Measurements from ENCODE around the gene VPS11. TPM values are rescaled to one million over a fixed set of nuclear protein-coding genes. Genes with fewer than 3 reads are reported as not detected.

VPS11 gene
- total RNA-seq, 1 donor from 2014 or later: 37.2 TPM

DNA sequence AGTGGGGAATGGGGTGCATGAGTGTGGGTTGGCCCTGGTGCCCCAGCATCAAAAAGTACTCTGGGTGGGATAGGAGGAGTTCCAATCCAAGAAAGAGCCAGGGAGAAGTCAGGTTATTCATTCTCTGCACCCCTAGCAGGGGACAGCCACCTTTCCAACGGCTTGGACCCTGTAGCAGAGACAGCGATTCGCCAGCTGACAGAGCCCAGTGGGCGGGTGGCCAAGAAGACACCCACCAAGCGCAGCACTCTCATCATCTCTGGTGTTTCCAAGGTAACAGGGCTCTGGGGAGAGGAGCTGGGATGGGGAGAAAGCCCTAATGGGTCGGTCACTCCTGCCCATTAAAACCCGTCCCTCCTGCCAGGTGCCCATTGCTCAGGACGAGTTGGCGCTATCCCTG, 46.1 kb downstream of the VPS11 start:
- intact Hi-C loops (cut with DNase I): no loop called here
- no peak for ATAC-seq
- no peak for DNase-seq (ENCODE audit: low spot score)

DNA sequence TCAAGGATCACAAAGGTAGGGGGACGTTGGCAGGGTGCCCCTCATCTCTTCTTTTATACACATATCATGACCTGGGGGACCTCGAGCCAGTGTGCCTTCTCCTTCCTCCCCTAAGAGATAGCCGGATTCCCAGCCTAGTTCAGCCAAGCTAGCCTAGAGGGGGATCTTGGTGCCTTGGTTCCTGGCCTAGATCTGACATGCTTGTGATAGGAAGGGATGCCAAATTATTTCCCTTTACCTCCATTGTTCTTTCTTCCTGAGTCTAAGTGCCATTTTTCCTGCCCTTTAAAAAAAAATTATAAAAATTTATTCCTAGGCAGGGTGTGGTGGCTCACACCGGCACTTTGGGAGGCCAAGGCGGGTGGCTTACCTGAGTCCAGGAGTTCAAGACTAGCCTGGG, 46.7 kb downstream of the VPS11 start:
- intact Hi-C loops (cut with DNase I): no loop called here
- ATAC-seq: no peak
- no peak for DNase-seq (ENCODE audit: low spot score)

DNA sequence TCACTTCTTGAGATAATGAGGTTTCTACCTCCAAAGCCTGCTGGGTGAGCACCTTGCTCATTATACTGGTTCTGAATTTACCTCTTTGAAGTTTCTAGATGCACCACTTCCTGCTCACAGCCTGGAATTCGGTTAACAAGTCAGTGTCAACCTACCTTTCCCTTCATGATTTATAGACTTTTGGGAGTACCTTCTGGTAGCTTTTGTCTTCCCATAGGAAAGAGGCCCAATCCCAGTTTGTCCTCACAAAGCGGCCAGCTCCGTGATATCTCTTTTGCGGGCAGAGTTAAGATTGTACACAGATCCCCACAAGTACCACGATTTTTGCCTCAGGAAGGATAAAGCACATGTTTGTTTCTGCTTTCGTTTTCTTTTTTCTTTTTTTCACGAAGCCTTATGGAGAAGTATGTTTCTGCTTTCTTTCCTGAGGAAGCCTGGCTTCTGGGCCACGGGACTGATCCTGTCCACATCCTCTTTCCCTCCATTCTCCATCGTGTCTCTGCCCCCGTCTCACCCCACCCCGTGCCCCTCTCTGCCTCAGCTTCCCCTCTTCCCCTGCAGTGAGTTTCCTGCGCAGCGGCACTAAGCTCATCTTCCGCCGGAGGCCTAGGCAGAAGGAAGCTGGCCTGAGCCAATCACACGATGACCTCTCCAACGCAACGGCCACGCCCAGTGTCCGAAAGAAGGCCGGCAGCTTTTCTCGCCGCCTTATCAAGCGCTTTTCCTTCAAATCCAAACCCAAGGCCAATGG, 48.0 kb downstream of the VPS11 start:
- intact Hi-C loops (cut with DNase I): no loop called here
- DNase-seq (ENCODE audit: low spot score): no peak
- ATAC-seq: peak; percentile 75

DNA sequence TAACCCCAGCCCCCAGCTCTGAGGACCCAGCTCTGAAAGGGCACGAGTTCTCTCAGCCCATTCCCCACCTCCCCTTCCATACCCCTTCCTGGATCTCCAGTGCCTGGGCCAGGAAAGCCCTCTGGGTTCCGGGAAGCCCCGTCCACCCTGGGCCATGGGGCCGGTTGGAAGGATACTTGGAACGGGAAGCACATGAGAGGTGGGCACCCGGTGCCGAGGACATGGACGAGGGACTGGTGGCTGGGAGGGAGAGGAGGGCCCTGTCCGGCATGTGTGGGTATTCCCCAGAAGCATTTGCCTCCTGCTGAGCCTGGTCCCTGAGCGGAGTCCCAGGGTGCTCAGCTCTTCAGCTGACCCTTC, 48.6 kb downstream of the VPS11 start:
- ATAC-seq: no peak

DNA sequence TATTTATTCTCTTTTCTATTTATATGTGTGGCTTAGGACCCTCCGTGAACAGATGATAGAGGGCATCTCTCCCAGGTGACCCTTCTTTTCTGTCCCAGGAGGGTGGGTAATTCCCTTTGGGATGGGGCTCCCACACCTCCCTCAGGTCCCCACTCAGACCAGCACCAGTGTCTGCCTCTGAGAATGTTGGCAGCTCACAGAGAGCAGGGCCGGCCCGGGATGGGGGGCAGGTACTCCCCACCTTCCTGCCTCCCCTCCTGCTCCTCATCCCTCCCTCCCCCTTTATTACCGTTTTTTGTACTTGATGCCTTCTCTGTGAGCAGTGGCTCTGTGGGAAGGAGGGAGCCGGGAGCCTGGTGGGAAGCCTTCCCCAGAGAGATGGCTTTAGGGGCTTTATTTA, 49.0 kb downstream of the VPS11 start:
- ATAC-seq (no peak), DNase-seq (ENCODE audit: low spot score) (no peak)
- intact Hi-C loops (cut with DNase I): no loop called here

More for the DNA sequence above, 48.6 kb downstream of the VPS11 start:
- intact Hi-C loops (cut with DNase I): no loop called here
- DNase-seq (ENCODE audit: low spot score): no peak

DNA sequence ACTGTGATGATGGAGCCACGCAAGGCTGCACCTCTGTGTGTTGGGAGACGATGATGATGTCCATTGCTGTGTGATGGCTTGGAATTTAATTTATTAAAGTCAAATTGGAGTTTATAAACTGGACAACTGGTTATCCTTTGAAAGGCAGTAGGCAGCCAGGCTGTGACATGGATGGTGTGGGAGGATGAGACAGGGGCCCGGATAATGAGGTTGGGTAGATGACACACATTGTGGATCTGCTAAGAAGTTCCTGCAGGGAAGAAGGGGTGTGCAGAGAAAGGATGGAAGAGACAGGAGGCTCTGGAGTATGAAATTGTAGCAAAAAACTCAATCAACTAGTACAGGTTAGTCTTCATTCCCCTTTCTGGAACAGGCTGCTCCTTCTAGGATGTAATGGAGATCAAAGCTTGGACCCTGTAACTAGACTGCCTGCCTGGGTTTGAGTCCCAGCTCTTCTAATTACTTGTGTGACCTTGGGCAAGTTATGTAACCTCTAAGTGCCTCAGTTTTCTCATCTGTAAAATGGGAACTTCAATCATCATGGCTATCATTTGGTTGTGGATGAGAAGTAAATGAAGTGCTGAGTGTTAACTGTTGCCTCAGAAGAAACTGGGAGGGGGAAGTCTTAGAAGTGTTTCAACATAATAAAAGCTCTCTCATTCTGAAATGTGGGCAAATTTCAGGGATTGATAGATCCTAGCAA, 49.5 kb downstream of the VPS11 start:
- ATAC-seq: no peak
- no peak for DNase-seq (ENCODE audit: low spot score)
- intact Hi-C loops (cut with DNase I): no loop called here

DNA sequence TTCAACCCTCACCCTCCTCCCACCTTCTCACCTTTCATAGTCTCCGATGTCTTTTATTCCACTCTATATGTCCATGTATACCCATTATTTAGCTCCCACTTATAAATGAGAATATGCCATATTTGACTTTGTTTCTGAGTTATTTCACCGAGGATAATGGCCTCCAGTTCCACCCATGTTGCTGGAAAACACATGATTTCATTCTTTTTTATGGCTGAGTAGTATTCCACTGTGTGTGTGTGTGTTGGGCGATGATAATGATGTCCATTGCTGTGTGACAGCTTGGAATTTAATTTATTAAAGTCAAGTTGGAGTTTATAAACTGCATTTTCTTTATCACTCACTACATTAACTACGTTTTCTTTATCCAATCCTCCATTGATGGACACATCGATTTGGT, 50.6 kb downstream of the VPS11 start:
- no peak for DNase-seq (ENCODE audit: low spot score)
- ATAC-seq: no peak
- intact Hi-C loops (cut with DNase I): no loop called here

DNA sequence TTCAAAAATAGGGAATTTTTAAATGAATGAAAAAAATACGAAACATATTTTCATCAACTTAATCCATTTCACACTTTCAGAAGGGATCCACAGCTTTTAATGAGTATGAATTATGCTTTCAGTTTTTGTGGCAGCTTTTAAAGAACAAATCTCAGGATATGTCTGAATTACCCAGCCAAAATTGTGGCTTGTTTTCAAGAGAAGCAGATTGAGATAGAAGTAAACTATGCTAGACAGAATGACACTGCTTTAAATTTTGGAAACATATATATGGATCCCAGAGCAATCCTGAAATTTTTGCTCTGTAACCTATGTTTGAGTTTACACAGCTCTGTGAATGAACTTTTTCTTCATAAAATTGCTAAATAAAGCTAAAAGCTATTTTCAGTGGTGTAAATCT, 51.3 kb downstream of the VPS11 start:
- DNase-seq (ENCODE audit: low spot score) (no peak), ATAC-seq (no peak)
- intact Hi-C loops (cut with DNase I): no loop called here

DNA sequence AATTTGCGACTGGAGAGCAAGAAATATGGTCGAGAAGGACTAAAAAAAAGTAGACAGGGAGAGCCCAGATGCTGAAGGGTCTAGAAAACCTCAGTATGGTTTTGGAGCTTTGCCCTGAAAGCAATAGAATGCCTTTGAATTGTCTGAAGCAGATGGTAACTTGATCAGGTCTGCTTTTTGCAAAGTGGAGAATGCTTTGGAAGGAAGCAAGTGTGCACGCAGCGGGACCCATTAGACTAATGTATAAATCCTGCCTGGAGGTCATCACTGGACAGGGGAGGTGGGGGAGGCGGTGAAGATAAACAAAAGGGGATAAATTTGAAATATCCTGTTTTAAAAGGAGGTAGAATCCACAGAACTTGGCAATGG, 53.0 kb downstream of the VPS11 start:
- DNase-seq (ENCODE audit: low spot score): no peak
- intact Hi-C loops (cut with DNase I): no loop called here
- ATAC-seq: no peak

DNA sequence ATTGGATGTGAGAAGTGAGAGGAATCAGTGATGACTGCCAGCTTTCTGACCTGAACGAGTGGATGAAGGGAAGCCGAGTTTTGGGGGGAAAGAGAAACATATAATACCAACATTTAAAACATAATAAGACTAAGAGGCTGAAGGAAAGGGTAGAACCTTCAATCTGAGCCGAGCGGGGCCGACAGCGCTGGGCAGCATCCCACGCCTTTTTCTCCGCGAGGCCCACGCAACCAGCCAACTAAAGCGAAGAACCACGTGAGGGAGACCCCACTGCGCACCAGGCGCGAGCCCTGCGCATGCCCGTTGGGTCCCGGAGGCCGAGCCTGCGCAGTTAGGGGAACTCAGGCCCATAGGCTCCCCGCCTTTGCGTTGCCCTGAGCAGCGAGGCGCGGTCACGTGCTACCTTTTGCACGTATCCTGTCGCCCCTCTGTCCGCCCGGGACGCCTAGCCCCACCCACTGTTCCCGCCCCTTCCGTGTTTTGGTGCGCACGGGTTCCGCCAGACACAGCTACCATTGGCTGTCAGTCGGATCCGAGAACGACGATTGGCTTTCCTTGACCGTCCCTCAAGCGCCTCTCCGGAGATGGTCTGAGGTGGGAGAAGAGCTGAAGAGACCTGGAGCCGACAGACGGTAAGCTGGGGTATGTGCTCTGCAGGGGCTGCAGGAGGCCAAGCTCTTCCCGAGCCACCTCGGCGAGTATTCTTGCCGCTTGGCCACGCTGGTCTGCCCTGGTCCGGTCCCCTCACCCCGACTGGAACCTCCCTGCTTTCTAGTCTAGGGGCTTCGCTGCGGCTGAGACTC, 53.6 kb downstream of the VPS11 start, which contains the start of gene HINFP:
HINFP (plus strand) TSS at position 573 of the 803 bp plus-strand sequence. CDS start 5,365 bp downstream, outside the sequence.
- ATAC-seq: peak; percentile 100
- intact Hi-C loops (cut with DNase I): no loop called here
- DNase-seq (ENCODE audit: low spot score): peak; percentile 100

DNA sequence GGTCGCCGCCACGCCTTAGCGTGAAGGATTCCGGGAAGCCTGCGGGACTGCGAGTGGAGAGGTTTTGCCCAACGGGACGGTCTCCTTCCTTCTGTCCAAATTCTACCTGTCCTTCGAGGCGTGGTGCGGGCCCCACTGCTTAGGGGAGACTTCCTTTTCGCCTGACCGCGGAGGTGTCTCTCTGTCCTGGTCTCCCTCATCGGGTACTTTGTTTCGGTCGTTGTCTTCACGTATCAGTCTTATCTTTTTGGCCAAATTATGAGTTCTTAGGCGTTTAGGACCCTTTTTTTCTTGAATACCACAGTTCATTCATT, 54.1 kb downstream of the VPS11 start:
- ATAC-seq (no peak), DNase-seq (ENCODE audit: low spot score) (no peak)
- intact Hi-C loops (cut with DNase I): no loop called here

DNA sequence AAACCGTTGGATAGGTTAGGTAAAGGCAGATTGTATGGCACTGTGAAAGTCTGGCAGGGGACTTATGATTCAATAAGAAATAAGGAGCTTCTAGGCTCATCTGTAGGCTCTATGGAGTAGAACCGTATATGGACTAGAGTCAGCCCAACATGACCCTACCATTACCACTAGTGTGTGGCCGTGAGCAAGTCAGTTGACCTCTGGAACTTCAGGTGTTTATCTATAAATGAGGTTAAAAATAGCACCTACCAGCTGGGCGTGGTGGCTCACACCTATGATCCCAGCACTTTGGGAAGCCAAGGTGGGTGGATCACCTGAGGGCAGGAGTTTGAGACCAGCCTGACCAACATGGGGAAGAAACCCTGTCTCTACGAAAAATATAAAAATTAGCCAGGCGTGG, 58.2 kb downstream of the VPS11 start:
- DNase-seq (ENCODE audit: low spot score): no peak
- no peak for ATAC-seq
- intact Hi-C loops (cut with DNase I): no loop called here

DNA sequence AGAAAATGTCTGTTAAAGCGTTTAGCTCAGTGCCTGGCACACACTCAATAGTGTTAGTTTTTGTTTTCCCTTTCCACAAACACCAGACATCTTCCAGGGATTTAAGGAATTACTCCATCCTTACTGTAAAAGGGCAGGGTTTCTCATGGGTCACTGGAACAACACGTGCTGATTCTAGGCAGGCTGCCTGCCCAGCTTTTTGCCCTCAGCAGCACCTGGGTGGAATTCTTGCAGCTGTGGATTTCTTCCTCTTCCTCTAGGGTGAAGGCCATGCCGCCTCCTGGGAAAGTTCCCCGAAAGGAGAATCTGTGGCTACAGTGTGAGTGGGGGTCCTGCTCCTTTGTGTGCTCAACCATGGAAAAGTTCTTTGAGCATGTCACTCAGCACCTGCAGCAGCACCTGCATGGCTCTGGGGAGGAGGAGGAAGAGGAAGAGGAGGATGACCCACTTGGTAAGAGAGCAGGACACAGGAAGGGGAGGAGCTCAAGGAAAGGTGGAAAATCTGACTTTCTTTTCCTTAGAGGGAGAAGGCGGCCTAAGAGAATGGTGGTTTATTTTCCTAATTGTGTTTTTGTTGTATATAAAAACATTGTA, 59.2 kb downstream of the VPS11 start:
- DNase-seq (ENCODE audit: low spot score) (no peak), ATAC-seq (no peak)
- intact Hi-C loops (cut with DNase I): no loop called here

DNA sequence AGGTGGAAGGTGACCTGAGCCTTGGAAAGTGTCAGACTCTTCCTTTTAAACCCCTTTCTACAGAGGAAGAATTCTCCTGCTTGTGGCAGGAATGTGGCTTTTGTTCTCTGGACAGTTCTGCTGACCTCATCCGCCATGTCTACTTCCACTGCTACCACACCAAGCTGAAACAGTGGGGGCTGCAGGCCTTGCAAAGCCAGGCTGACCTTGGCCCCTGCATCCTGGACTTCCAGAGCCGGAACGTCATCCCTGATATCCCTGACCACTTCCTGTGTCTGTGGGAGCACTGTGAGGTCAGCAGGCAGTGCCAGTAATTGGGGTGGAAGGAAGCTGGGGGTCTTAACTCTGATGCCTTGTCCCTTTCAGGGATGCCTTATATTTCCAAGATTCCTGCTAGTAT, 63.0 kb downstream of the VPS11 start:
- intact Hi-C loops (cut with DNase I): no loop called here
- DNase-seq (ENCODE audit: low spot score) (no peak), ATAC-seq (no peak)

Small RNAs within 50 kb of the gene (microRNA-seq; reads per million reads assigned to microRNA genes)
- gene MIR3656: 1.8 reads per million

Other genes starting within 250 kb of the VPS11 start
- 0.18 TPM for gene CXCR5, start 183.9 kb upstream of the VPS11 start, total RNA-seq
- gene BCL9L, start 141.9 kb upstream of the VPS11 start, total RNA-seq: 53.6 TPM
- gene UPK2, start 111.5 kb upstream of the VPS11 start, total RNA-seq: not detected
- gene FOXR1, start 96.1 kb upstream of the VPS11 start, total RNA-seq: not detected
- gene CENATAC, start 69.7 kb upstream of the VPS11 start, total RNA-seq: 57.0 TPM
- gene RPS25, start 49.5 kb upstream of the VPS11 start, total RNA-seq: 815 TPM
- gene TRAPPC4, start 49.1 kb upstream of the VPS11 start, total RNA-seq: 61.9 TPM
- gene SLC37A4, start 36.9 kb upstream of the VPS11 start, total RNA-seq: 14.8 TPM
- gene HYOU1, start 10.6 kb upstream of the VPS11 start, total RNA-seq: 107 TPM
- 10.7 TPM for gene HMBS, start 17.1 kb downstream of the VPS11 start, total RNA-seq
- 28.9 TPM for gene DPAGT1, start 34.0 kb downstream of the VPS11 start, total RNA-seq
- 12.1 TPM for gene C2CD2L, start 39.5 kb downstream of the VPS11 start, total RNA-seq
- gene HINFP, start 53.8 kb downstream of the VPS11 start, total RNA-seq: 30.4 TPM
- gene ABCG4, start 81.2 kb downstream of the VPS11 start, total RNA-seq: not detected
- gene NLRX1, start 100.9 kb downstream of the VPS11 start, total RNA-seq: 13.9 TPM
- 0.62 TPM for gene NHERF4, start 117.7 kb downstream of the VPS11 start, total RNA-seq
- gene CBL, start 138.5 kb downstream of the VPS11 start, total RNA-seq: 31.1 TPM
- gene MCAM, start 249.3 kb downstream of the VPS11 start, total RNA-seq: 146 TPM

Data from sciatic nerve (tissue), 2 donors.